HG02852 (cell line): Measurements from ENCODE around the gene NPAS3.

Experiments
- ATAC-seq: cut with Tn5 transposase; IDR thresholded peaks from one replicate; pipeline ENCODE4 v1.9.1; 2021; ENCODE audit warnings: mild to moderate bottlenecking, moderate library complexity; ENCODE audit not compliant: unreplicated experiment

The NPAS3 gene

GRCh38 chr14:33686856-33687255 lies 748.2 kb downstream of the NPAS3 start:
- no peak for ATAC-seq

GRCh38 chr14:33689680-33690079 lies 751.0 kb downstream of the NPAS3 start:
- no peak for ATAC-seq

GRCh38 chr14:33691907-33692306 lies 753.2 kb downstream of the NPAS3 start:
- no peak for ATAC-seq

- no peak for ATAC-seq
Measured at GRCh38 chr14:33692762-33693161, 754.1 kb downstream of the NPAS3 start.

GRCh38 chr14:33693237-33693636 lies 754.6 kb downstream of the NPAS3 start:
- no peak for ATAC-seq

GRCh38 chr14:33696165-33696564 lies 757.5 kb downstream of the NPAS3 start:
- no peak for ATAC-seq

GRCh38 chr14:33699300-33699983 lies 760.8 kb downstream of the NPAS3 start:
- no peak for ATAC-seq

GRCh38 chr14:33700052-33700451 lies 761.4 kb downstream of the NPAS3 start:
- ATAC-seq: no peak

GRCh38 chr14:33702293-33702692 lies 763.6 kb downstream of the NPAS3 start:
- ATAC-seq: no peak

GRCh38 chr14:33704481-33704880 lies 765.8 kb downstream of the NPAS3 start:
- no peak for ATAC-seq

- no peak for ATAC-seq
Measured at GRCh38 chr14:33705490-33705889, 766.8 kb downstream of the NPAS3 start.

- ATAC-seq: no peak
Measured at GRCh38 chr14:33707716-33708115, 769.0 kb downstream of the NPAS3 start.

- no peak for ATAC-seq
Measured at GRCh38 chr14:33709283-33709682, 770.6 kb downstream of the NPAS3 start.

- no peak for ATAC-seq
Measured at GRCh38 chr14:33709711-33710110, 771.0 kb downstream of the NPAS3 start.

- no peak for ATAC-seq
Measured at GRCh38 chr14:33710273-33710672, 771.6 kb downstream of the NPAS3 start.

- ATAC-seq: no peak
Measured at GRCh38 chr14:33711194-33711593, 772.5 kb downstream of the NPAS3 start.

- no peak for ATAC-seq
Measured at GRCh38 chr14:33711811-33712216, 773.1 kb downstream of the NPAS3 start.

GRCh38 chr14:33714527-33715226 lies 776.0 kb downstream of the NPAS3 start:
- no peak for ATAC-seq

- no peak for ATAC-seq
Measured at GRCh38 chr14:33715227-33715528, 776.5 kb downstream of the NPAS3 start.

- no peak for ATAC-seq
Measured at GRCh38 chr14:33716921-33717320, 778.2 kb downstream of the NPAS3 start.

- no peak for ATAC-seq
Measured at GRCh38 chr14:33717866-33718265, 779.2 kb downstream of the NPAS3 start.

- ATAC-seq: no peak
Measured at GRCh38 chr14:33720284-33720787, 781.7 kb downstream of the NPAS3 start.

- no peak for ATAC-seq
Measured at GRCh38 chr14:33726685-33727084, 788.0 kb downstream of the NPAS3 start.
